HCT116 (cell line): Measurements from ENCODE around the gene PARP8. TPM values are rescaled to one million over a fixed set of nuclear protein-coding genes. Genes with fewer than 3 reads are reported as not detected.

Experiments
- ATAC-seq: fragments of 200-7000 bp; cut with Tn5 transposase; 2 replicates; pipeline ENCODE4 v1.9.1; 2020; ENCODE audit warnings: mild to moderate bottlenecking, moderate library complexity
- BruUV-seq: library from RNA; stranded (reverse); fragments of 400-500 nt; replicated peaks from 2 replicates; lab custom pipeline; 2021; lab: Mats Ljungman, UMichigan
- CTCF ChIA-PET: fragments of 300-600 bp; sonication (Branson Sonifier 250); formaldehyde crosslinking; loops from one replicate; lab custom pipeline; 2021; ENCODE audit warnings: antibody characterized with exemption; lab: Charles Lee
- POLR2A ChIA-PET: fragments of 300-600, 350-600 bp; sonication (Branson Sonifier 250); formaldehyde crosslinking; loops from one replicate; lab custom pipeline; 2021; ENCODE audit warnings: antibody characterized with exemption; lab: Charles Lee
- RAD21 ChIA-PET, 2 experiments: fragments of 300-600 bp; sonication (Branson Sonifier 250); formaldehyde crosslinking; loops; one replicate each; lab custom pipeline; 2023; ENCODE audit warnings: low total read pairs in 2 of 2; ENCODE audit not compliant: uncharacterized antibody in 2 of 2, unreplicated experiment in 2 of 2, low non-redundant PET in 1 of 2; lab: Charles Lee
- DNase-seq: peaks from one replicate; pipeline ENCODE4 v3.0.0-alpha.2; 2010; ENCODE audit warnings: low read depth, low spot score
- H2AFZ ChIP-seq: fragments of 200-600 bp; shearing (Covaris generic), sonication (generic); 2 replicates; pipeline ENCODE4 v1.6.1; 2017; ENCODE audit warnings: low read depth, mixed run types, mixed read lengths, antibody characterized with exemption, low read length; ENCODE audit not compliant: poor library complexity, severe bottlenecking
- H3K27ac ChIP-seq: 2 replicates; pipeline ENCODE4 v1.5.1; 2012; ENCODE audit warnings: low read depth, low read length
- H3K27me3 ChIP-seq: fragments of 200-600 bp; sonication (generic); 2 replicates; pipeline ENCODE4 v1.6.1; 2016; ENCODE audit warnings: mixed run types, low read length, mixed read lengths; ENCODE audit not compliant: insufficient read depth
- H3K36me3 ChIP-seq, 2 experiments: fragments of 200-500 bp in 1 of 2; fragments of 200-600 bp in 1 of 2; sonication (Bioruptor generic) in 1 of 2; sonication (generic) in 1 of 2; 2 replicates each; pipeline versions ENCODE4 v1.5.1 to v1.6.1; 2014 to 2016; ENCODE audit warnings: low read length in 2 of 2, inconsistent platforms in 1 of 2, mixed read lengths in 1 of 2, mixed run types in 1 of 2; ENCODE audit not compliant: insufficient read depth in 2 of 2, control insufficient read depth in 1 of 2
- H3K4me1 ChIP-seq, 2 experiments: fragments of 200-600 bp in 1 of 2; sonication (generic) in 1 of 2; 2 replicates each; pipeline versions ENCODE4 v1.5.1 to v1.6.1; 2012 to 2017; ENCODE audit warnings: low read length in 2 of 2, inconsistent platforms in 1 of 2, mild to moderate bottlenecking in 1 of 2, mixed read lengths in 1 of 2, mixed run types in 1 of 2, moderate library complexity in 1 of 2; ENCODE audit not compliant: insufficient read depth in 2 of 2, control insufficient read depth in 1 of 2
- H3K4me2 ChIP-seq: fragments of 200-600 bp; sonication (generic); 2 replicates; pipeline ENCODE4 v1.6.1; 2017; ENCODE audit warnings: mixed run types, low read length, mixed read lengths
- H3K4me3 ChIP-seq, 2 experiments: fragments of 200-600 bp in 1 of 2; sonication (generic) in 1 of 2; replicated peaks in 1 of 2; 2 replicates each; pipeline ENCODE4 v1.5.1; 2011 to 2016; ENCODE audit warnings: low read length in 2 of 2, control low read depth in 1 of 2, low read depth in 1 of 2, mild to moderate bottlenecking in 1 of 2, mixed read lengths in 1 of 2, mixed run types in 1 of 2
- H3K79me2 ChIP-seq: fragments of 200-600 bp; sonication (generic); 2 replicates; pipeline ENCODE4 v1.6.1; 2017; ENCODE audit warnings: mild to moderate bottlenecking, mixed run types, low read length, moderate library complexity, mixed read lengths; ENCODE audit not compliant: insufficient read depth
- H3K9ac ChIP-seq: fragments of 200-600 bp; sonication (generic); 2 replicates; pipeline ENCODE4 v1.6.1; 2016; ENCODE audit warnings: low read length, mixed read lengths
- H3K9me2 ChIP-seq: fragments of 200-600 bp; sonication (generic), shearing (Covaris generic); 2 replicates; pipeline ENCODE4 v1.6.1; 2017; ENCODE audit warnings: mixed run types, mild to moderate bottlenecking, moderate library complexity; ENCODE audit not compliant: insufficient read depth
- H3K9me3 ChIP-seq, 2 experiments: fragments of 200-500 bp in 1 of 2; fragments of 200-600 bp in 1 of 2; sonication (Bioruptor generic) in 1 of 2; sonication (generic) in 1 of 2; 2 replicates each; pipeline ENCODE4 v1.6.1; 2014 to 2017; ENCODE audit warnings: low read length in 2 of 2, mixed read lengths in 2 of 2, inconsistent platforms in 1 of 2, low read depth in 1 of 2, mild to moderate bottlenecking in 1 of 2, mixed run types in 1 of 2, moderate library complexity in 1 of 2; ENCODE audit not compliant: control insufficient read depth in 1 of 2, insufficient read depth in 1 of 2
- H4K20me1 ChIP-seq: fragments of 200-600 bp; sonication (generic), shearing (Covaris generic); 2 replicates; pipeline ENCODE4 v1.6.1; 2017; ENCODE audit warnings: mixed run types, mild to moderate bottlenecking, moderate library complexity; ENCODE audit not compliant: insufficient read depth
- CBX3 ChIP-seq: IDR thresholded peaks from 2 replicates; pipeline ENCODE4 v1.6.1; 2012; ENCODE audit warnings: low read depth
- CEBPB ChIP-seq: IDR thresholded peaks from 2 replicates; pipeline ENCODE4 v1.6.1; 2012; ENCODE audit warnings: low read depth
- EGR1 ChIP-seq: IDR thresholded peaks from 2 replicates; pipeline ENCODE4 v1.6.1; 2012; ENCODE audit warnings: low read depth
- ELF1 ChIP-seq: IDR thresholded peaks from 2 replicates; pipeline ENCODE4 v1.6.1; 2012; ENCODE audit warnings: low read depth, borderline replicate concordance
- EZH2 ChIP-seq: fragments of 200-600 bp; sonication (generic); IDR thresholded peaks from 2 replicates; pipeline ENCODE4 v1.6.1; 2017; ENCODE audit warnings: antibody characterized with exemption, mixed run types
- EZH2phosphoT487 ChIP-seq: fragments of 200-600 bp; IDR thresholded peaks from 2 replicates; pipeline ENCODE4 v1.6.1; 2018; ENCODE audit warnings: antibody characterized with exemption, borderline replicate concordance
- FOSL1 ChIP-seq: IDR thresholded peaks from 2 replicates; pipeline ENCODE4 v1.6.1; 2012; ENCODE audit warnings: low read depth
- JUND ChIP-seq: IDR thresholded peaks from 2 replicates; pipeline ENCODE4 v1.6.1; 2012
- RAD21 ChIP-seq: IDR thresholded peaks from 2 replicates; pipeline ENCODE4 v1.6.1; 2012; ENCODE audit warnings: low read depth, mild to moderate bottlenecking
- SIN3A ChIP-seq: IDR thresholded peaks from 2 replicates; pipeline ENCODE4 v1.6.1; 2012; ENCODE audit warnings: low read depth
- SP1 ChIP-seq: IDR thresholded peaks from 2 replicates; pipeline ENCODE4 v1.6.1; 2012; ENCODE audit warnings: low read depth
- SRF ChIP-seq: IDR thresholded peaks from 2 replicates; pipeline ENCODE4 v1.6.1; 2012; ENCODE audit warnings: low read depth
- TCF7L2 ChIP-seq: IDR thresholded peaks from 2 replicates; pipeline ENCODE4 v1.7.0; 2011; ENCODE audit warnings: borderline replicate concordance, inconsistent platforms; ENCODE audit not compliant: insufficient read depth, insufficient read length; ENCODE audit errors: extremely low read depth
- YY1 ChIP-seq: IDR thresholded peaks from 2 replicates; pipeline ENCODE4 v1.6.1; 2011; ENCODE audit warnings: low read length, low read depth, moderate library complexity, mild to moderate bottlenecking; ENCODE audit not compliant: insufficient replicate concordance; ENCODE audit errors: extremely low read depth
- intact Hi-C: fragments of 100-400 bp; cut with micrococcal nuclease; formaldehyde crosslinking; loops from 2 replicates; pipeline ENCODE4 v1.10.0; 2022
- total RNA-seq: library from RNA; stranded (reverse); gene quantifications from one replicate; pipeline ENCODE4 v1.2.1, GENCODE V29; 2021; ENCODE audit not compliant: unreplicated experiment
- TF ChIP-seq, protein P1 (sequence below): IDR thresholded peaks from 2 replicates; pipeline ENCODE4 v1.6.1; 2012
- TF ChIP-seq, protein P2 (sequence below), 3 experiments: fragments of 200-600 bp in 1 of 3; sonication (generic) in 1 of 3; IDR thresholded peaks in 2 of 3; conservative IDR thresholded peaks in 1 of 3; 2 replicates each; pipeline ENCODE4 v1.5.1; 2012 to 2017; ENCODE audit warnings: low read depth in 2 of 3, low read length in 2 of 3, antibody characterized with exemption in 1 of 3, borderline replicate concordance in 1 of 3, control low read depth in 1 of 3, mild to moderate bottlenecking in 1 of 3, mixed read lengths in 1 of 3, mixed run types in 1 of 3, moderate library complexity in 1 of 3; ENCODE audit not compliant: insufficient read depth in 1 of 3
- TF ChIP-seq, protein P3 (sequence below): IDR thresholded peaks from 2 replicates; pipeline ENCODE4 v1.6.1; 2011; ENCODE audit warnings: mild to moderate bottlenecking, low read length, moderate library complexity; ENCODE audit not compliant: insufficient replicate concordance; ENCODE audit errors: extremely low read depth
- TF ChIP-seq, protein P4 (sequence below): IDR thresholded peaks from 2 replicates; pipeline ENCODE4 v1.6.1; 2012; ENCODE audit warnings: low read depth
- TF ChIP-seq, protein P5 (sequence below): IDR thresholded peaks from 2 replicates; pipeline ENCODE4 v1.6.1; 2012

Gene PARP8
- total RNA-seq, 1 experiment from 2014 or later: 19.0 TPM

DNA sequence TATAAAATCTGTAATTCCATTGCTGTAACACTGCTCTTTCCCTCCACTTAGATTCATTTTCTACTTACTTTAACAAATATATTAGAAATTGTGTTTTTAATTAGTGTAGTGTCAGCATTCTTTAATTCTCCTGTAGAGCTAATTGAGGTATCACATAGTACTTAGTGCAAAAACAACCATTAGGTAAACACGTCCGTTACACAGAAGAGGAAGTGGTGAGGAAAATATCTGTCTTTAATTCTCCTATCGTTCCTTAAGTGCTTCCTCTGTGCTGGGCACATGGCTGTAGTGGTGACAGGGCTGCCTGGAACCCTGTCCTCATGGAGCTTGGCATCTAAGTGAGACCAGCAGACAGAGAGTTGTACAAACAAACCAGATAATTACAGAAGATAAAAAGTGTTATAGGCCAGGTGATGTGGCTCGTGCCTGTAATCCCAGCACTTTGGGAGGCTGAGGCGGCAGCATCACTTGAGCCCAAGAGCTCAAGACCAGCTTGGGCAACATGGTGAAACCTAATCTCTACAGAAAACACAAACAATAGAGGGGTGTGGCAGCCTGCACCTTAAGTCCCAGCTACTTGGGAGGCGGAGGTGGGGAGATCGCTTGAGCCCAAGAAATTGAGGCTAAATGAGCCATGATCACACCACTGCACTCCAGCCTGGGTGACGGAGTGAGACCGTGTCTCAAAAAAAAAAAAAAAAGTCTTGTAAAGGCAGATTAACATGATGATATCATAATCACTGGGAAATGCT is 36.4 kb downstream of the PARP8 start:
- no peak overlapping the region for H2AFZ ChIP-seq
- TF ChIP-seq, protein P1, sequence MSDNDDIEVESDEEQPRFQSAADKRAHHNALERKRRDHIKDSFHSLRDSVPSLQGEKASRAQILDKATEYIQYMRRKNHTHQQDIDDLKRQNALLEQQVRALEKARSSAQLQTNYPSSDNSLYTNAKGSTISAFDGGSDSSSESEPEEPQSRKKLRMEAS: no peak
- TF ChIP-seq EGR1: no peak
- TF ChIP-seq ELF1: no peak
- TF ChIP-seq FOSL1: no peak
- TF ChIP-seq SRF: no peak
- TF ChIP-seq, protein P2, sequence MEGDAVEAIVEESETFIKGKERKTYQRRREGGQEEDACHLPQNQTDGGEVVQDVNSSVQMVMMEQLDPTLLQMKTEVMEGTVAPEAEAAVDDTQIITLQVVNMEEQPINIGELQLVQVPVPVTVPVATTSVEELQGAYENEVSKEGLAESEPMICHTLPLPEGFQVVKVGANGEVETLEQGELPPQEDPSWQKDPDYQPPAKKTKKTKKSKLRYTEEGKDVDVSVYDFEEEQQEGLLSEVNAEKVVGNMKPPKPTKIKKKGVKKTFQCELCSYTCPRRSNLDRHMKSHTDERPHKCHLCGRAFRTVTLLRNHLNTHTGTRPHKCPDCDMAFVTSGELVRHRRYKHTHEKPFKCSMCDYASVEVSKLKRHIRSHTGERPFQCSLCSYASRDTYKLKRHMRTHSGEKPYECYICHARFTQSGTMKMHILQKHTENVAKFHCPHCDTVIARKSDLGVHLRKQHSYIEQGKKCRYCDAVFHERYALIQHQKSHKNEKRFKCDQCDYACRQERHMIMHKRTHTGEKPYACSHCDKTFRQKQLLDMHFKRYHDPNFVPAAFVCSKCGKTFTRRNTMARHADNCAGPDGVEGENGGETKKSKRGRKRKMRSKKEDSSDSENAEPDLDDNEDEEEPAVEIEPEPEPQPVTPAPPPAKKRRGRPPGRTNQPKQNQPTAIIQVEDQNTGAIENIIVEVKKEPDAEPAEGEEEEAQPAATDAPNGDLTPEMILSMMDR (IDR thresholded peaks at IDR 0.05 in 2 of 3, conservative IDR thresholded peaks at IDR 0.05 in 1 of 3; ENCODE audit: borderline replicate concordance in 1 of 3, insufficient read depth in 1 of 3, low read depth in 2 of 3, low read length in 2 of 3): no peak
- no peak for TF ChIP-seq EZH2
- TF ChIP-seq, protein P3, sequence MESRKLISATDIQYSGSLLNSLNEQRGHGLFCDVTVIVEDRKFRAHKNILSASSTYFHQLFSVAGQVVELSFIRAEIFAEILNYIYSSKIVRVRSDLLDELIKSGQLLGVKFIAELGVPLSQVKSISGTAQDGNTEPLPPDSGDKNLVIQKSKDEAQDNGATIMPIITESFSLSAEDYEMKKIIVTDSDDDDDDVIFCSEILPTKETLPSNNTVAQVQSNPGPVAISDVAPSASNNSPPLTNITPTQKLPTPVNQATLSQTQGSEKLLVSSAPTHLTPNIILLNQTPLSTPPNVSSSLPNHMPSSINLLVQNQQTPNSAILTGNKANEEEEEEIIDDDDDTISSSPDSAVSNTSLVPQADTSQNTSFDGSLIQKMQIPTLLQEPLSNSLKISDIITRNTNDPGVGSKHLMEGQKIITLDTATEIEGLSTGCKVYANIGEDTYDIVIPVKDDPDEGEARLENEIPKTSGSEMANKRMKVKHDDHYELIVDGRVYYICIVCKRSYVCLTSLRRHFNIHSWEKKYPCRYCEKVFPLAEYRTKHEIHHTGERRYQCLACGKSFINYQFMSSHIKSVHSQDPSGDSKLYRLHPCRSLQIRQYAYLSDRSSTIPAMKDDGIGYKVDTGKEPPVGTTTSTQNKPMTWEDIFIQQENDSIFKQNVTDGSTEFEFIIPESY: no peak
- TF ChIP-seq, protein P4, sequence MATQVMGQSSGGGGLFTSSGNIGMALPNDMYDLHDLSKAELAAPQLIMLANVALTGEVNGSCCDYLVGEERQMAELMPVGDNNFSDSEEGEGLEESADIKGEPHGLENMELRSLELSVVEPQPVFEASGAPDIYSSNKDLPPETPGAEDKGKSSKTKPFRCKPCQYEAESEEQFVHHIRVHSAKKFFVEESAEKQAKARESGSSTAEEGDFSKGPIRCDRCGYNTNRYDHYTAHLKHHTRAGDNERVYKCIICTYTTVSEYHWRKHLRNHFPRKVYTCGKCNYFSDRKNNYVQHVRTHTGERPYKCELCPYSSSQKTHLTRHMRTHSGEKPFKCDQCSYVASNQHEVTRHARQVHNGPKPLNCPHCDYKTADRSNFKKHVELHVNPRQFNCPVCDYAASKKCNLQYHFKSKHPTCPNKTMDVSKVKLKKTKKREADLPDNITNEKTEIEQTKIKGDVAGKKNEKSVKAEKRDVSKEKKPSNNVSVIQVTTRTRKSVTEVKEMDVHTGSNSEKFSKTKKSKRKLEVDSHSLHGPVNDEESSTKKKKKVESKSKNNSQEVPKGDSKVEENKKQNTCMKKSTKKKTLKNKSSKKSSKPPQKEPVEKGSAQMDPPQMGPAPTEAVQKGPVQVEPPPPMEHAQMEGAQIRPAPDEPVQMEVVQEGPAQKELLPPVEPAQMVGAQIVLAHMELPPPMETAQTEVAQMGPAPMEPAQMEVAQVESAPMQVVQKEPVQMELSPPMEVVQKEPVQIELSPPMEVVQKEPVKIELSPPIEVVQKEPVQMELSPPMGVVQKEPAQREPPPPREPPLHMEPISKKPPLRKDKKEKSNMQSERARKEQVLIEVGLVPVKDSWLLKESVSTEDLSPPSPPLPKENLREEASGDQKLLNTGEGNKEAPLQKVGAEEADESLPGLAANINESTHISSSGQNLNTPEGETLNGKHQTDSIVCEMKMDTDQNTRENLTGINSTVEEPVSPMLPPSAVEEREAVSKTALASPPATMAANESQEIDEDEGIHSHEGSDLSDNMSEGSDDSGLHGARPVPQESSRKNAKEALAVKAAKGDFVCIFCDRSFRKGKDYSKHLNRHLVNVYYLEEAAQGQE: no peak
- TF ChIP-seq, protein P5, sequence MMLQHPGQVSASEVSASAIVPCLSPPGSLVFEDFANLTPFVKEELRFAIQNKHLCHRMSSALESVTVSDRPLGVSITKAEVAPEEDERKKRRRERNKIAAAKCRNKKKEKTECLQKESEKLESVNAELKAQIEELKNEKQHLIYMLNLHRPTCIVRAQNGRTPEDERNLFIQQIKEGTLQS: no peak
- TF ChIP-seq YY1: no peak
- no peak for TF ChIP-seq JUND
- TF ChIP-seq TCF7L2: no peak
- TF ChIP-seq RAD21: no peak
- no peak for TF ChIP-seq EZH2phosphoT487
- no peak for TF ChIP-seq CEBPB
- TF ChIP-seq SP1: no peak
- no peak for TF ChIP-seq SIN3A
- no peak for TF ChIP-seq CBX3
- DNase-seq (no peak), ATAC-seq (no peak)
- no peaks in the 10 kb centered on the region for H3K9me2 ChIP-seq
- ChIA-PET CTCF (no interaction called here), RAD21 (no interaction called here), POLR2A (no interaction called here)
- BruUV-seq: no TSS peak
- H3K9me3 ChIP-seq: no peaks in the 10 kb centered on the region
- no peak overlapping the region for H3K4me2 ChIP-seq
- no peaks in the 10 kb centered on the region for H3K4me1 ChIP-seq
- H3K79me2 ChIP-seq: no peaks in the 10 kb centered on the region
- H3K36me3 ChIP-seq: no peaks in the 10 kb centered on the region
- no peak overlapping the region for H3K9ac ChIP-seq
- H3K27me3 ChIP-seq: no peaks in the 10 kb centered on the region
- no peak overlapping the region for H3K27ac ChIP-seq
- intact Hi-C loops: no loop called here
- no peaks in the 10 kb centered on the region for H4K20me1 ChIP-seq
- no peak overlapping the region for H3K4me3 ChIP-seq
